NCI-H2171 treated with DMSO at 0.1 percent for 48 hours (cell line): ENCODE results near the gene ZNF669.

ENCODE experiments used
- DNase-seq: peaks from one replicate; lab custom pipeline; 2025; lab: John Stamatoyannopoulos, UW

ZNF669 gene

DNA sequence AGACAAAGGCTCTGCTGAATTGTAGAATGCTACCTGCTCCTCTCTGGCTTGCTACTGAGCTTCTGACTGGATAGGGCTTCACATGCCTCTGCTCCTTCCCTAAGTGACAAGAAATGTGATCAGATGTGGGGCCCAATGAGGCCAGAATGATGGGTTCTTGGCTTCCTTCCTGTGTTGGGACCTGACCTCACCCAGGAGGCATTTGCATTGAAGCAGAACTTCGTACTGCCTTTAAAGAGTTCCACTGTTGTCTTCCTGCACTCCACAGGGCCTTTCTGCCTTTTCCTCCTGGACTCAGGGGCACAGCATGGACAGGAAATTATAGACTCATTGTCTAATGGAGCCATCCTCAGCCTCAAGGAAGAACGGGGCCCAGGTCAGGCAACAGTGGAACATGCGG is 39.9 kb downstream of the ZNF669 start:
- no peak for DNase-seq

DNA sequence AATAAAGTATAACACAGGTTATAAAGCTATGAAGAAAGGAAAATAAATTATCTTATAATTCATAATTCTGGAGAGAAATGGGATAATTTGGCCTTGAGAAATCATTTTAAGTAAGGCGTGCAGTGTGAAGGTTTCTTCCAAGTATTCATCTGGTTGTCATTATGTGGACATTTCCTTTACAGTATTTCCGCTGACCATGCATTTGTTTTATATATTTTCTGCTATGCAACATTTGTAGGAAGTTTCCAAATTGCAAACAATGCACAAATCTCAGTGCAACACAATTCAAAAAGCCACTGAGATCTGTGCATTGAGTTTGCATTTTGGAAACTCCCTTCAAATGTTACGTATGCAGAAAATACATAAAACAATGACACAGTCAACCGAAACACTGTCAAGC is 43.4 kb downstream of the ZNF669 start:
- no peak for DNase-seq

- no peak for DNase-seq
Observed at GRCh38 chr1:247056071-247056470, 48.1 kb downstream of the ZNF669 start.

GRCh38 chr1:247054992-247055415 is 49.2 kb downstream of the ZNF669 start:
- no peak for DNase-seq
